RWPE1 (cell line): ENCODE measurements around the gene WWP2.
A peak's percentile ranks its signal among the peaks of the same experiment; 100 is the strongest.

Experiments
- CTCF ChIA-PET: fragments of 350-600 bp; sonication (Branson Sonifier 250); formaldehyde crosslinking; extraction: SDS; loops from one replicate; lab custom pipeline; 2021; lab: Yijun Ruan, JAX
- POLR2A ChIA-PET: fragments of 400-600 bp; formaldehyde crosslinking; extraction: SDS; loops from one replicate; lab custom pipeline; 2020; ENCODE audit warnings: antibody characterized with exemption; ENCODE audit not compliant: low non-redundant PET; lab: Yijun Ruan, JAX
- DNase-seq: peaks from one replicate; pipeline ENCODE4 v3.0.0; 2012; ENCODE audit warnings: low spot score
- H3K27ac ChIP-seq: fragments of 450-650 bp; 2 replicates; pipeline ENCODE4 v1.5.1; 2017
- TF ChIP-seq, protein P1 (sequence below): fragments of 450-650 bp; conservative IDR thresholded peaks from 2 replicates; pipeline ENCODE4 v1.5.1; 2017; ENCODE audit warnings: low read depth, mild to moderate bottlenecking

Gene WWP2

DNA sequence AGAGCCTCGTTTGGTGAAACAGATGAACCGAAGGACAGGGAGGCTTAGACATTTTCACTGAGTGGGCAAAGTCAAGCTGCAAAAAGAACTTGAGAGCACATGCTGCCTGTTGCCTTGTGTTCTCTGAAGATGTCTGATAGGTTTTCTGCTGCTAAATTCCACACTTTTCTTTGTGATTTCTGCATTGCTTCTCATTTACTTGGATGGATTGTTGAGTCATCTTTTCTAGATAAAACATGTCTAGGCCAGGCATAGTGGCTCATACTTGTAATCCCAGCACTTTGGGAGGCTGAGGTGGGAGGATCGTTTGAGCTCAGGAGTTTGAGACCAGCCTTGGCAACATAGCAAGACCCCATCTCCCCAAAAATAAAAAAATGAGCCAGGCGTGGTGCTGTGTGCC is 108.6 kb downstream of the WWP2 start:
- no peak overlapping the region for H3K27ac ChIP-seq
- ChIA-PET POLR2A (no interaction called here), CTCF (no interaction called here)
- TF ChIP-seq, protein P1, sequence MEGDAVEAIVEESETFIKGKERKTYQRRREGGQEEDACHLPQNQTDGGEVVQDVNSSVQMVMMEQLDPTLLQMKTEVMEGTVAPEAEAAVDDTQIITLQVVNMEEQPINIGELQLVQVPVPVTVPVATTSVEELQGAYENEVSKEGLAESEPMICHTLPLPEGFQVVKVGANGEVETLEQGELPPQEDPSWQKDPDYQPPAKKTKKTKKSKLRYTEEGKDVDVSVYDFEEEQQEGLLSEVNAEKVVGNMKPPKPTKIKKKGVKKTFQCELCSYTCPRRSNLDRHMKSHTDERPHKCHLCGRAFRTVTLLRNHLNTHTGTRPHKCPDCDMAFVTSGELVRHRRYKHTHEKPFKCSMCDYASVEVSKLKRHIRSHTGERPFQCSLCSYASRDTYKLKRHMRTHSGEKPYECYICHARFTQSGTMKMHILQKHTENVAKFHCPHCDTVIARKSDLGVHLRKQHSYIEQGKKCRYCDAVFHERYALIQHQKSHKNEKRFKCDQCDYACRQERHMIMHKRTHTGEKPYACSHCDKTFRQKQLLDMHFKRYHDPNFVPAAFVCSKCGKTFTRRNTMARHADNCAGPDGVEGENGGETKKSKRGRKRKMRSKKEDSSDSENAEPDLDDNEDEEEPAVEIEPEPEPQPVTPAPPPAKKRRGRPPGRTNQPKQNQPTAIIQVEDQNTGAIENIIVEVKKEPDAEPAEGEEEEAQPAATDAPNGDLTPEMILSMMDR = no peak
- DNase-seq = no peak

- ChIA-PET POLR2A (no interaction called here), CTCF (no interaction called here)
- no peak overlapping the region for H3K27ac ChIP-seq
- TF ChIP-seq, protein P1 = no peak
- DNase-seq = no peak
Measured at GRCh38 chr16:69871708-69872107, 109.6 kb downstream of the WWP2 start.

- DNase-seq = no peak
- POLR2A ChIA-PET = no interaction called here
- no peak overlapping the region for H3K27ac ChIP-seq
- TF ChIP-seq, protein P1 = no peak
- CTCF ChIA-PET = no interaction called here
Measured at GRCh38 chr16:69872888-69873287, 110.8 kb downstream of the WWP2 start.

GRCh38 chr16:69873783-69874182 is 111.7 kb downstream of the WWP2 start:
- ChIA-PET CTCF (no interaction called here), POLR2A (no interaction called here)
- TF ChIP-seq, protein P1 = no peak
- no peak overlapping the region for H3K27ac ChIP-seq
- DNase-seq = no peak

- TF ChIP-seq, protein P1 = no peak
- no peak overlapping the region for H3K27ac ChIP-seq
- CTCF ChIA-PET = no interaction called here
- POLR2A ChIA-PET = no interaction called here
- no peak for DNase-seq
Measured at GRCh38 chr16:69874271-69874670, 112.1 kb downstream of the WWP2 start.

DNA sequence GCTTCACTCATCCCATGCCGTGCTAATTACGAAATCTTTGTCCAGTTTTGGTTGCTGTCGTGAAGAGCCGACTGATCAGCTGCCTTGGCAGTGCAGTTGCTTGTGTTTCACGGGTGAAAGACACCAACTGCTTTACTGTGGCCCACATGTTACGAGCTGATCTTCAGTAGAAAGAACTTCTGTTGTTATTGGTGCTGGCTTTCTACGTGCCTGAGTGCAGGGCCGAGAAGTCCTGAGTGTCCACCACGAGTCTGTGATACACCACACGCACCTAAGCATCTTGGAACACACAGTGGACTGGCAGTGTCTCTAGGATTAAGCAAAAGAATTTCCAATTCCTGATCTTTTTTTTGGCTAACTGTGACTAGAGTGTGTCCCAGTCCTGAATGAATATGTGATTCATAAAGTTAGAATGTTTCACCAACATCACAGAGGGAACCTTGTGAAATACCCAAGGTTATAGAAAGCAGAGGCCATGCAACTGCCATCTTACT is 118.6 kb downstream of the WWP2 start:
- no peak overlapping the region for H3K27ac ChIP-seq
- ChIA-PET POLR2A (no interaction called here), CTCF (no interaction called here)
- TF ChIP-seq, protein P1 = no peak
- peak; percentile 16 for DNase-seq
